Uterus (tissue), 2 donors: ENCODE measurements around the gene CFAP61.

Experiments used
- POLR2A ChIP-seq, 2 donors: fragments of 450-650 bp; IDR thresholded peaks; one replicate each; pipeline ENCODE4 v1.6.1; 2016; ENCODE audit warnings: antibody characterized with exemption in 2 of 2, mild to moderate bottlenecking in 1 of 2, moderate library complexity in 1 of 2
- TF ChIP-seq, protein P1 (sequence below), 4 experiments: fragments of 200-600 bp in 2 of 4; fragments of 450-650 bp in 2 of 4; sonication (generic) in 2 of 4; IDR thresholded peaks; one replicate each; pipeline ENCODE4 v1.5.1; 2016 to 2019; ENCODE audit warnings: antibody characterized with exemption in 4 of 4, mild to moderate bottlenecking in 2 of 4, moderate library complexity in 1 of 4

DNA sequence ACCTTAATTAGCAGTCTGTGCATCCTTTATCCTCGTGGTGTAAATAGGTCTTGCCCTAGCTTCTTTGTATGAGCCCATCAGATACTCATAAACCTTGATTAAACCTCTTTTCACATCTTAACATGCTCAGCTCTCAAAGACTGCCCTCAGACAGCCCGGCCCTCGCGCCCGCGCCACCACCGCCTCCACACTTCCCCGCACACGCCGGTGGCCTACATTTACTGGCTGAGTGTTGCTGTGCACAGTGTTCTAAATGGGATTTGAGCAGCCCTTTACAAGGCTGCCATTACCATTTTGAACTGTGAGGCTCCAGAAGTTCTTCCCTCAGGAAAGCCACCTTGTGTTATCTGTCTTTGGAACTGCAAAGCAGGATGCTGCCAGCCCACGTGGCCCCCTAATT lies 252.6 kb downstream of the CFAP61 start:
- TF ChIP-seq, protein P1, sequence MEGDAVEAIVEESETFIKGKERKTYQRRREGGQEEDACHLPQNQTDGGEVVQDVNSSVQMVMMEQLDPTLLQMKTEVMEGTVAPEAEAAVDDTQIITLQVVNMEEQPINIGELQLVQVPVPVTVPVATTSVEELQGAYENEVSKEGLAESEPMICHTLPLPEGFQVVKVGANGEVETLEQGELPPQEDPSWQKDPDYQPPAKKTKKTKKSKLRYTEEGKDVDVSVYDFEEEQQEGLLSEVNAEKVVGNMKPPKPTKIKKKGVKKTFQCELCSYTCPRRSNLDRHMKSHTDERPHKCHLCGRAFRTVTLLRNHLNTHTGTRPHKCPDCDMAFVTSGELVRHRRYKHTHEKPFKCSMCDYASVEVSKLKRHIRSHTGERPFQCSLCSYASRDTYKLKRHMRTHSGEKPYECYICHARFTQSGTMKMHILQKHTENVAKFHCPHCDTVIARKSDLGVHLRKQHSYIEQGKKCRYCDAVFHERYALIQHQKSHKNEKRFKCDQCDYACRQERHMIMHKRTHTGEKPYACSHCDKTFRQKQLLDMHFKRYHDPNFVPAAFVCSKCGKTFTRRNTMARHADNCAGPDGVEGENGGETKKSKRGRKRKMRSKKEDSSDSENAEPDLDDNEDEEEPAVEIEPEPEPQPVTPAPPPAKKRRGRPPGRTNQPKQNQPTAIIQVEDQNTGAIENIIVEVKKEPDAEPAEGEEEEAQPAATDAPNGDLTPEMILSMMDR (IDR thresholded peaks at IDR 0.05): no peak
- TF ChIP-seq POLR2A (IDR thresholded peaks at IDR 0.05): no peak
